Fibroblast of lung (primary cell): ENCODE data around the gene FBXO30.

ENCODE experiments used
- EZH2 ChIP-seq: IDR thresholded peaks from 2 replicates; pipeline ENCODE4 v1.5.1; 2012; ENCODE audit warnings: low read length, control low read depth, mild to moderate bottlenecking; ENCODE audit errors: missing control alignments
- TF ChIP-seq, protein P1 (sequence below), 2 donors: IDR thresholded peaks in 1 of 2; conservative IDR thresholded peaks in 1 of 2; 1 replicate in 1 of 2; 2 replicates in 1 of 2; pipeline ENCODE4 v1.5.1; 2011 to 2012; ENCODE audit warnings: low read length in 2 of 2, control low read depth in 1 of 2, inconsistent platforms in 1 of 2, low read depth in 1 of 2, mild to moderate bottlenecking in 1 of 2

DNA sequence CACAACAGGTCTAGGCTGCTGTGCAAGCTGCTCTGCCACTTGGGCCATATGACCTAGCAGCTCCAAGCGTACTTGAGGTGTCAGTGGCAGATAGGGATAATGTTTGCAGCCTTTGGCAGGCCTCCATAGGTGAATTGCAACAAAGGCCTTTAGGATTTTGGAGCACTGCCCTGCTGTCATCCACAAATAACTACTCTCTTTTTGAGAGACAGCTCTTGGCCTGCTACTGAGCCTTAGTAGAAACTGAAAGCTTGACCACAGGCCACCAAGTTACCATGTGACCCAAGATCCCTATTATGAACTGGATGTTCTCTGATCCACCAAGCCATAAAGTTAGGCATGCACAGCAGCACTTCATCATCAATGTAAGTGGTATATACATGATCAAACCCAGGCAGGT lies 29.9 kb downstream of the FBXO30 start:
- TF ChIP-seq, protein P1, sequence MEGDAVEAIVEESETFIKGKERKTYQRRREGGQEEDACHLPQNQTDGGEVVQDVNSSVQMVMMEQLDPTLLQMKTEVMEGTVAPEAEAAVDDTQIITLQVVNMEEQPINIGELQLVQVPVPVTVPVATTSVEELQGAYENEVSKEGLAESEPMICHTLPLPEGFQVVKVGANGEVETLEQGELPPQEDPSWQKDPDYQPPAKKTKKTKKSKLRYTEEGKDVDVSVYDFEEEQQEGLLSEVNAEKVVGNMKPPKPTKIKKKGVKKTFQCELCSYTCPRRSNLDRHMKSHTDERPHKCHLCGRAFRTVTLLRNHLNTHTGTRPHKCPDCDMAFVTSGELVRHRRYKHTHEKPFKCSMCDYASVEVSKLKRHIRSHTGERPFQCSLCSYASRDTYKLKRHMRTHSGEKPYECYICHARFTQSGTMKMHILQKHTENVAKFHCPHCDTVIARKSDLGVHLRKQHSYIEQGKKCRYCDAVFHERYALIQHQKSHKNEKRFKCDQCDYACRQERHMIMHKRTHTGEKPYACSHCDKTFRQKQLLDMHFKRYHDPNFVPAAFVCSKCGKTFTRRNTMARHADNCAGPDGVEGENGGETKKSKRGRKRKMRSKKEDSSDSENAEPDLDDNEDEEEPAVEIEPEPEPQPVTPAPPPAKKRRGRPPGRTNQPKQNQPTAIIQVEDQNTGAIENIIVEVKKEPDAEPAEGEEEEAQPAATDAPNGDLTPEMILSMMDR (conservative IDR thresholded peaks at IDR 0.05 in 1 of 2, IDR thresholded peaks at IDR 0.05 in 1 of 2; ENCODE audit: low read depth in 1 of 2, low read length in 2 of 2) = no peak
- no peak for TF ChIP-seq EZH2
